Measurements from ENCODE around the gene ZFP14. TPM values are rescaled to one million over a fixed set of nuclear protein-coding genes. Genes with fewer than 3 reads are reported as not detected.
"Not testable (repeated sequence)": the region's sequence is repeated elsewhere in the genome, so short reads cannot be mapped to it uniquely, and the experiment has no call there.

ZFP14 gene
- total and polyA plus RNA-seq, 2 experiments from 2014 or later, result 6.1 to 6.7 TPM

- 95% methylated on average over 38 of the region's 39 CpGs for WGBS (ENCODE audit: low lambda C conversion rate, missing lambda C conversion rate)
- not testable (repeated sequence) for H3K4me1 ChIP-seq (ENCODE audit: insufficient read depth); H3K27ac ChIP-seq
Measured at GRCh38 chr19:36309309-36309708, 69.7 kb downstream of the ZFP14 start.

DNA sequence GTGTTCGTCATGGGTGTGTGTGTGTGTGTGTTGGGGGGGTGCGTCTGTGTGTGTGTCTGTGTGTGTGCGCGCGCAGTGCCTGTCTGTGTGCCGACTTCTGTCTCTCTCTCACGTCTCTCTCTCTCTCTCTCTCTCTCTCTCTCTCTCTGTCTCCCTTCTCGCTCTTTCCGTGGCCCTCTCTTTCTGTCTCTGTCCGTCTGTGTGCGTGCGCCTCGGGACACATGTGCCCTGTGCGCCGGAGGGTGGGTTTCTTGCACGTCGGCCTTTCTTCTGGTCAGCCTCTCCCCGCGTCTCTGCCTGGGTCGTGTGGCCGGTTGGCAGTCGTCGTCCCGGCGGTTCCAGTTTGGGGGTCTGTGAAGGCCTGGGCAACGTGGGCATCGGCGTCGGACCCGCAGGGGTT, 86.7 kb downstream of the ZFP14 start:
- H3K4me3 ChIP-seq; H3K27me3 ChIP-seq; DNase-seq (ENCODE audit: low spot score); H3K9me2 ChIP-seq (replicated peaks; ENCODE audit: insufficient read depth); H3K4me2 ChIP-seq; H3K27ac ChIP-seq; H3K79me2 ChIP-seq; H3K4me1 ChIP-seq (ENCODE audit: insufficient read depth); H2AFZ ChIP-seq; H3K9me3 ChIP-seq (ENCODE audit: low read depth); H4K20me1 ChIP-seq (ENCODE audit: insufficient read depth, poor library complexity, severe bottlenecking); H3K36me3 ChIP-seq (replicated peaks; ENCODE audit: insufficient read depth, low read depth): not testable (repeated sequence)
- 95% methylated on average over 13 of the region's 30 CpGs for WGBS (ENCODE audit: low lambda C conversion rate, missing lambda C conversion rate)

More at GRCh38 chr19:36309309-36309708, 69.7 kb downstream of the ZFP14 start:
- not testable (repeated sequence) for H3K27me3 ChIP-seq; H3K4me2 ChIP-seq; H3K9me3 ChIP-seq (ENCODE audit: low read depth); H3K79me2 ChIP-seq; H3K9me2 ChIP-seq (replicated peaks; ENCODE audit: insufficient read depth); H4K20me1 ChIP-seq (ENCODE audit: insufficient read depth, poor library complexity, severe bottlenecking); H3K4me3 ChIP-seq; H3K36me3 ChIP-seq (replicated peaks; ENCODE audit: insufficient read depth, low read depth); H2AFZ ChIP-seq
- DNase-seq (ENCODE audit: low spot score), result peak; percentile 9

Other genes with a start within 250 kb of the ZFP14 start
- gene CAPNS1, start 239.1 kb downstream of the ZFP14 start, total RNA-seq, result 199 and 268 TPM in 2 replicates
- gene CAPNS1, start 239.1 kb downstream of the ZFP14 start, polyA plus RNA-seq, result 320 and 346 TPM in 2 replicates
- not detected in 2 replicates for gene COX7A1, start 226.8 kb downstream of the ZFP14 start, total RNA-seq
- not detected in 2 replicates for gene COX7A1, start 226.8 kb downstream of the ZFP14 start, polyA plus RNA-seq
- gene ZNF565, start 164.5 kb downstream of the ZFP14 start, total RNA-seq, result 3.5 and 8.1 TPM in 2 replicates
- gene ZNF565, start 164.5 kb downstream of the ZFP14 start, polyA plus RNA-seq, result 3.0 and 7.9 TPM in 2 replicates
- 80.5 and 106 TPM in 2 replicates for gene ZNF146, start 164.1 kb downstream of the ZFP14 start, total RNA-seq
- 39.7 and 46.4 TPM in 2 replicates for gene ZNF146, start 164.1 kb downstream of the ZFP14 start, polyA plus RNA-seq
- 4.8 and 7.4 TPM in 2 replicates for gene ZFP82, start 39.4 kb upstream of the ZFP14 start, total RNA-seq
- gene ZFP82, start 39.4 kb upstream of the ZFP14 start, polyA plus RNA-seq, result 4.3 and 5.3 TPM in 2 replicates
- gene ZNF566, start 110.4 kb upstream of the ZFP14 start, total RNA-seq, result 12.7 and 13.0 TPM in 2 replicates
- 4.0 and 5.8 TPM in 2 replicates for gene ZNF566, start 110.4 kb upstream of the ZFP14 start, polyA plus RNA-seq
- gene ZNF260, start 149.1 kb upstream of the ZFP14 start, total RNA-seq, result 16.4 and 20.3 TPM in 2 replicates
- 11.8 and 12.9 TPM in 2 replicates for gene ZNF260, start 149.1 kb upstream of the ZFP14 start, polyA plus RNA-seq
- gene ZNF529, start 194.1 kb upstream of the ZFP14 start, total RNA-seq, result 11.1 and 14.6 TPM in 2 replicates
- gene ZNF529, start 194.1 kb upstream of the ZFP14 start, polyA plus RNA-seq, result 6.3 and 8.7 TPM in 2 replicates
- gene ZNF382, start 226.1 kb upstream of the ZFP14 start, total RNA-seq, result 6.2 and 10.3 TPM in 2 replicates
- 2.4 and 4.7 TPM in 2 replicates for gene ZNF382, start 226.1 kb upstream of the ZFP14 start, polyA plus RNA-seq